ENCODE results near the gene RIMKLA.

Gene RIMKLA

GRCh38 chr1:42430286-42431135, 49.9 kb downstream of the RIMKLA start:
- no peak for DNase-seq

GRCh38 chr1:42431514-42431913, 50.9 kb downstream of the RIMKLA start:
- DNase-seq = no peak

- no peak for DNase-seq
These were observed 52.1 kb downstream of the RIMKLA start for GRCh38 chr1:42432714-42433113.

DNA sequence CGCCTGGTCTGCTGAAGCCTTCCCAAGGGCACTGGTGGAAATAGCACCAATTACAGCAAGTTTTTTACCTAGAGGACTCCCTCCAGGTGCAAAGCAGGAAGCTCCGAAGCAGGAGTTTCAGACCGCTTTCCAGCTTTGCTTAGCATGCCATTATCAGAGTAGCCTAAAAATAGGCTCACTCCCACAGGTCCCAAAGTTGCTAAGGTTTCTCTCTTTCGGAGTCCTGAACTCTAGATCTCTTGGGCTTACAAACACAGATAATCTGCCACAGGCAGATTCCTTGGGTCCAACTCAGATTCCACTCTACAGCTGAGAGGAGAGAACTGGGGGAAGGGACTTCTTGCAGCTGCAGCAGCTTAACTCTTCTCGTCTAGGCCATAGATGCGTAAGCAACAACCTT, 52.8 kb downstream of the RIMKLA start:
- no peak for DNase-seq

DNA sequence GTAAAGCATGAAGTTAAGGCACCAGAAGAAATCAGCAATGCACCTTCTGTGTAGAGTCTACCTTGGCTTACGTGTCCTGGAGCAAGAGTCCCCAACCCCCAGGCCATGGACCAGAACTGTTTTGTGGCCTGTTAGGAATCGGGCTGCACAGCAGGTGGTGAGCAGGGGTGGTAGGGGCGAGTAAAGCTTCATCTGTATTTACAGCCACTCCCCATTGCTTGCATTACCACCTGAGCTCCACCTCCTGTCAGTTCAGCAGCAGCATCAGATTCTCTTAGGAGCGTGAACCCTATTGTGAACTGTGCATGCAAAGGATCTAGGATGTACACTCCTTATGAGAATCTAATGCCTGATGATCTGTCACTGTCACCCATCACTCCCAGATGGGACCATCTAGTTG, 53.7 kb downstream of the RIMKLA start:
- no peak for DNase-seq

- no peak for DNase-seq
These were observed 59.3 kb downstream of the RIMKLA start for GRCh38 chr1:42439940-42440339.

DNA sequence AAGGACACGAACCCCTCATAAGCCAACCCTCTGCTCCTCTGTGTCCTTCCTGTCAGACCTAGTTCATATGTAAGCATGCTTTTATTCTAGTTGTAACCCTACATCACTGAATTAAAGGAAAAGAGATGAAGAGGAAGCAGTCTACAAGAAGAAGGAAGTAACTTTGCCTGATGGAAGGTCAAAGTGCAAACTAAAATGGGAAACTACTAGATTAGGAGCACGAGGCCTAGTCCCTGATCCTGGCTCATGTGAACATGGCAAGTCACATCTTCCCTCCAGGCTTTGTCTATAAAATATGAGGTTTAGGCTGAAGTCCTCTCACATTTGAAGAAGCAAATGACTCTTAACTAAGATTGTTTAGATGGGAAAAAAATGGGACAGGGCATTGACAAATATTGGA, 62.1 kb downstream of the RIMKLA start:
- DNase-seq = no peak

- DNase-seq = no peak
These were observed 68.7 kb downstream of the RIMKLA start for GRCh38 chr1:42449256-42449655.

- no peak for DNase-seq
These were observed 69.5 kb downstream of the RIMKLA start for GRCh38 chr1:42450061-42450460.

- DNase-seq = no peak
These were observed 72.8 kb downstream of the RIMKLA start for GRCh38 chr1:42453386-42453785.

DNA sequence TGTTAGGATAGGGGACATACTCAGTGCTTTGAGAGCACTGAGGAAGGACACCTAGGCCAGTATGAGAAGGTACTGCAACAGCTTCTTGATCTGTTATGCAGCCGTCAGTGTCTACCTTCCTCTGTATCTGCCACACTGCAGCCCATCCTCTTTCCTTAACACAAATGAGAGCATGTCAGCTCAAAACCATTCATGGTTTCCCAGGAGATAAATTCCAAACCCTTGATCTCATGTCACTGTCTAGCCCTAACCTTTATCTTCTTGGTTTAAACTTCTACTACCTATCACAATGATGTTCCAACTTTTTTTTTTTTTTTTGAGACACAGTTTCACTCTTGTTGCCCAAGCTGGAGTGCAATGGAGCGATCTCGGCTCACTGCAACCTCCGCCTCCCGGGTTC, 73.8 kb downstream of the RIMKLA start:
- DNase-seq = no peak

GRCh38 chr1:42456010-42456753, 75.6 kb downstream of the RIMKLA start, which contains the start of the genes PPCS and ZMYND12:
PPCS (plus strand) TSS chr1:42456543; CDS start chr1:42456566, 23 bp downstream.
ZMYND12 (minus strand) TSS chr1:42456022; CDS start chr1:42455997, 25 bp downstream.
- DNase-seq = peak; percentile 89 to 92

DNA sequence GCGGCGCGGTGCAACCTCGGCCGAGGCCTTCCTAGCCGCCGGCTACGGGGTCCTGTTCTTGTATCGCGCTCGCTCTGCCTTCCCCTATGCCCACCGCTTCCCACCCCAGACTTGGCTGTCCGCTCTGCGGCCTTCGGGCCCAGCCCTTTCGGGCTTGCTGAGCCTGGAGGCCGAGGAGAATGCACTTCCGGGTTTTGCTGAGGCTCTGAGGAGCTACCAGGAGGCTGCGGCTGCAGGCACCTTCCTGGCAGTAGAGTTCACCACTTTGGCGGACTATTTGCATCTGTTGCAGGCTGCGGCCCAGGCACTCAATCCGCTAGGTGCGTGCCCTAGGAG, 76.1 kb downstream of the RIMKLA start:
- peak; percentile 36 to 40 for DNase-seq

- no peak for DNase-seq
These were observed 80.6 kb downstream of the RIMKLA start for GRCh38 chr1:42461196-42461595.

DNA sequence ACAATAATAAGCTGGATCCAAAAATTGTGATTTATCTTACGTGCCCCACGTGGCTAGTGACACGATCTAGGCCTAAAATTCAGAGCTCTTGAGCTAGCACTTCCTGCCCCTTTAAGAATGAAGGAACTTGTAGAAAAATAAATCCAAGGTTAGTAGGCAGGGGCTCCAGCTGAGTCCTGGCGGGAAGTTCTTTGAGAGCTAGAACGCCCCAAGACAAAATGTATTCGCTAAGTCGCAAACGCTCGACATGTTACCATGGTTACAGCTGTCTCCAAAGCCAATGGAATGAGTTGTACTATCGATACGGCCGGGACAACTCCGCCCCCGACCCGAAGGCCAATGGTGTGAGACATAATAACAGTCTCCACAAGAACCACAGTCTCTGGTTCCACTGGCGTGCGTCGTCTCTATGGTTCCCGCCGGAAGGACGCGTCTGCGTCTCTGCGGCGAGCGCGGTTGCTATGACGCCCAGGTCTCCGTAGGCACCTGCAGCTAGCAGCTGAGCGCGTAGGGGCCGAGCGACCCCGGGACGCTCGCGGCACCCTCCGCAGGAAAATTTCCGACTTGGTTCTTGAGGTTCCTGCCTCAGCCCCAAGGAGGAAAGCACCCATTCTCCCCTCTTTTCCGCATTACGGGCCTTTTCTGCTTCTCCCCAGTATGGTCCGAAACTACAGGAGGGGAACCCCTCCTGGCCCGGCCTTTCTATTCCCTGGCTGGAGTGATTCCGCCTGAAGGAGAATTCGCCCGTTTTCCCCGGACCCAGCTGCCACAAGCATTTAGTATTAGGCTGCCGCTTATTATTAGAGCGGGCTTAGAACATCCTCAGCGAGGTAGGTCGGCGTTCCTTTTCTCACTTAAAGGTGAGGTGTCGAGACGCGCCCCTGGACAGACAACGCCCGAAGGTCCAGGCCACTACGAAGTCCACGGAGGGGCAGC, 82.5 kb downstream of the RIMKLA start, which contains the start of gene CCDC30:
TSS of gene CCDC30 (plus strand) at position 459 of the 936 bp plus-strand sequence. CDS start 17,266 bp downstream, outside the sequence.
- peak; percentile 95 to 96 for DNase-seq

DNA sequence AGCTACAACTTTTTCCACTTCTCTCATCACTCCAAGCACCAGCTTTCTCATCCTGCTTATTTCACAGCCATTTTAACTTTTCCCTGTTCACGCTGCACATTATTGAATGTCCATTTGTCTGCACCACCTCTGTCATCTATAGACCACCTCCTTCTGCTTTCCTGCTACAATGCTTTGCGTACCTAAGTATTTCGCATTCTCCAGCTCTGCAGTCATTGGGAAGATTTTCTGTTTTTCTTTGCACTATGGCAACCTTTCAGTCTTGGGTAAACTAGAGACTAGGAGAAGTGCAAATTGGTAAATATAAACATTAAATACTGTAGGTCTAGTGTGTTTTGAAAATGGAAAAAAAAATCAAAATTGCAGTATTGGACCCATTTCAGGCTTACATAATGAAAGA, 83.3 kb downstream of the RIMKLA start:
- DNase-seq = no peak

GRCh38 chr1:42466030-42466429, 85.4 kb downstream of the RIMKLA start:
- DNase-seq = no peak

DNA sequence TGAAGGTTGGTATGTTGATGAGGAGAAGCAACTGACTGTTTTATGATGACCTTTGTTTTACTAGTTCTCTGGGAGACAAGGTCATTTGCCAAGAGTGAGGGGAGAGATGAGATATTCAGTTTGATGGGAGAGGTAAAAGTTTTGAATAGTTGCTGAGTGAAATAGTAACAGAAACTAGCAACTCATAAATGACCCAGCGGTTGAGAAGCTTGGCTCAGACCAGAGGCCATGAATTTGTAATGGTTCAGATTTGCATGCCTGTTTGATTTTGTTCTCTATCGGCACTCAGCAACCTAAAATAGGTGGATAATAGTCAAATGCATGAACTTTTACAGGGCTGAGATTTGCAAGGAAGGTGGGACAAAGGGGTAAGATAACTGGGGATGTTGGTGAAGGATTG, 89.1 kb downstream of the RIMKLA start:
- DNase-seq = no peak

All from activated CD4-positive, alpha-beta T cell treated with anti-CD3 and anti-CD28 coated beads, Interleukin-2, amount 50 U/mL, for 4 hours (primary cell).